RPMI8226 (cell line): ENCODE results near the gene RIT2.

ENCODE experiments used
- DNase-seq: peaks from one replicate; pipeline ENCODE4 v3.0.0-alpha.2; 2015

RIT2 gene

GRCh38 chr18:42922363-42922762 is 193.1 kb downstream of the RIT2 start:
- DNase-seq: no peak

DNA sequence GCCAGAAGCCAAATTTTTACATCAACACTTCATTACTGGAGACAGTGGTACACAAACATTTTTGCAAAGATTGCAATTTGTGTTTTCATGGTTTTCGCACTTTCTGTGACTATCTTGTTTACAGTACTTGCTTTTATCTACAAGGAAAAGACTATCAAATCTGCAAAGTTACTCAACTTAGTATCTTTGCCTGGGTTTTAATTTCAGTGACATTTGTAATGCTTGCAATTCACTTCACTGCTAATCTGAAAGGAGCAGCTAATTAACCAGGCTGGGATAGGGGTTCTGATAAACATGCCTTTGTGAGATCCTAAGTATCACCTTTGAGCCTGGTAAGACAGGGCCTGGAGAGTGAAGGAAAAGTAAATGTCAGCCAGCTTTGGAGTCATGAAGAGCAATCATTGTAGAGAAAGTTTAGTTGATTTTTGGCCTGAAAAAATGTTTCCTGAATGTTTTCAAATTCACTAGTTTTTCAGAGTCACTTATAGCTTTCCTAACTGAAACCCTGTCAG is 194.2 kb downstream of the RIT2 start:
- DNase-seq: no peak

- no peak for DNase-seq
These were observed 194.9 kb downstream of the RIT2 start for GRCh38 chr18:42920621-42921020.

DNA sequence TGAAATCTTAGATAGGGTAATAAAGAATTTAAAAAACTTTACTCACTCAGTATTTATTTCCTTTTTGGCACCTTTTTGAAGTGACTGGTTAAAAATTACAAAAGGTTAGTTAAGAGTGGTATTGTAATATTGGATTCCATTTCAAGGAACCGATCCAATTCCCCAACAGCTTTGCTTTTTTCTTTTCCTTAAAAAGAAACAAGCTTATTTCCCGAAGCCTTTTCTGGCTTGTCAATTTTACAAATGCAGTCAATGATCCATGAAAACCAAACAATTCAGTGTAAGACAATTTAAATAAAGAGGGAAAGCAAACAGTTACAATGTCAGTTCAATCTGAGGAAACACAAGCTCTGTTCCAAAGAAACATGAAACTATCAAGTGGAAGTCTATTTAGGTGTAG is 200.2 kb downstream of the RIT2 start:
- no peak for DNase-seq

DNA sequence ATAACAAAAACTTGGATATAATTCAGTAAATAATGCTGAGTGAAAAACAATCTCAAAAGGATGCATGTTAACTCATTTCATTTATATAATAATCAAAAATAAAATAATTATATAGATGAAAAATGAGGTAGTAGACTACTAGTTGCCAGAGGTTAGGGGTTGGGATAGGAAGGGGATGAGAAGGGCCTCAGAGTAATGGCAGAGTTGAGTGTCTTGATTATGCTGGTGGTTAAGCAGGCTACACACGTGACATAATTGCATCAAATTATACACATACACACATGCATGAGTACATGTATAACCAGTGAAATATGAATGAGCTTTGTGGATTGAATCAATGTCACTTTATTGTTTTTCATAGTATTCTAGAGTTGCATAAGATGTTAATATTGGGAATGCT is 201.0 kb downstream of the RIT2 start:
- DNase-seq: no peak

- DNase-seq: no peak
These were observed 206.4 kb downstream of the RIT2 start for GRCh38 chr18:42909095-42909494.

- no peak for DNase-seq
These were observed 208.7 kb downstream of the RIT2 start for GRCh38 chr18:42906761-42907160.

GRCh38 chr18:42901161-42901560 is 214.3 kb downstream of the RIT2 start:
- no peak for DNase-seq

- DNase-seq: no peak
These were observed 221.5 kb downstream of the RIT2 start for GRCh38 chr18:42893977-42894376.

GRCh38 chr18:42892181-42892580 is 223.3 kb downstream of the RIT2 start:
- no peak for DNase-seq

- no peak for DNase-seq
These were observed 223.8 kb downstream of the RIT2 start for GRCh38 chr18:42891705-42892104.

DNA sequence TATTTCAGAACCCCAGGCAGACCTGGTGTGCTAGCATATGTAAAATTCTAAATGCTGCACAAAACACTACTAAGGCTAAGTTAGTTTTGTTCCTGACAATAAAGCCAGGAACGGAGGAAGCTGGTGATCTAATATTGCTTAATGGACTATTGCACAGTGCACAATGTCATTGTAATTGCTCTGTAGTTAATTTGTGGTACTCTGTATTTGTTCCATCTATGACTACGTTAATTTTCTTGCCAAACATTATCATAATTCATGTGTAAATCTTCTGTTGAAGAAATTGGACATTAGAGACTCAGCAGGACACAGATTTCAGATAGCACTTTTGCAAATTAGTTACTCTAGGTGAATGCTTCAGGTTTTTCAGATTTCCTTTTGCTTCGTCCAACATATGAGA is 232.3 kb downstream of the RIT2 start:
- DNase-seq: no peak

DNA sequence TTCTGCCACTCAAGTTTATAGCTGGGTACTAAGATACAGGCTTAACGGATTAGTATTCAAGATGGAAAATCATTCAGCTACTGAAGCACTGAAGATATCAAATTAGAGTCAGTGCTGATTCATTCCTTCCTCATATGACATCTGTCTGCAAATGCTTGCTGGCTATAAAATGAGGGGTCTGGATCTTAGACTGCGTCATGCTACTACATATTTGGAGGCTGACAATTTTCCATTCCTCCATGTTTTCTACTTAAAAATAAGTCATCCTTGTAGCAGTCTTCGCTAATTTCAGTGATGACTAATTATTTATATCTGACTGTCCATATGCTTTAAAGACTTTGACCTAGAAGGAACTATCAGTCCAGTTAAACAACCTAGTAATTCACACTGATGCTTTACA is 233.4 kb downstream of the RIT2 start:
- no peak for DNase-seq

GRCh38 chr18:42872838-42873237 is 242.6 kb downstream of the RIT2 start:
- no peak for DNase-seq

- no peak for DNase-seq
These were observed 250.6 kb downstream of the RIT2 start for GRCh38 chr18:42864876-42865275.

- no peak for DNase-seq
These were observed 254.2 kb downstream of the RIT2 start for GRCh38 chr18:42861271-42861670.

GRCh38 chr18:42860548-42860947 is 254.9 kb downstream of the RIT2 start:
- no peak for DNase-seq

DNA sequence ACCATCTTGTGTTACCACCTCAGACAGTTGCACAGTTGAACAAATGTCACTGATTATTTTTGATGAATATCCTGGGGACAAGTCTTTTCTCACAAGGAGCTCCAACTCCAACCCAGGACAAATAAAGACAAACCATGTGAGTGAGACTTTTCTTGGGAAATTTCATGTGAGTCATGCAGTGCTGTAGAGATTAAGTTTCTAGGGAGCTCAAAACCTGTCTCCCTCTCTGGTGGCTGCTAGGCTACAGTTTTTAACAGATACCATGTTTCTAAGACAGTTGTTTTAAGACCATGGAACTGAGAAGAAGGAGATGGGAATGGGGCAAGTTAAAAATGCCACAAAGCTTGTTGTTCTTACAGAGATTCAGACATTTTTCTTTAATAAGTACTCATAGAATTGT is 255.5 kb downstream of the RIT2 start:
- DNase-seq: no peak

- DNase-seq: no peak
These were observed 260.9 kb downstream of the RIT2 start for GRCh38 chr18:42854558-42854957.

GRCh38 chr18:42850174-42851083 is 265.1 kb downstream of the RIT2 start:
- no peak for DNase-seq

- DNase-seq: no peak
These were observed 276.1 kb downstream of the RIT2 start for GRCh38 chr18:42839408-42839807.

- no peak for DNase-seq
These were observed 276.8 kb downstream of the RIT2 start for GRCh38 chr18:42838546-42839145.

GRCh38 chr18:42830936-42831335 is 284.5 kb downstream of the RIT2 start:
- DNase-seq: no peak

- no peak for DNase-seq
These were observed 286.6 kb downstream of the RIT2 start for GRCh38 chr18:42828881-42829280.
